Measurements from ENCODE around the gene CDKN2B-AS1.

The CDKN2B-AS1 gene

GRCh38 chr9:22158927-22159346 is 164.3 kb downstream of the CDKN2B-AS1 start:
- Histone ChIP-seq H3K27me3 (ENCODE audit: control insufficient read depth, insufficient read depth, low read length) (no peaks in the 10 kb centered on the region), H3K27ac (ENCODE audit: low read length) (no peak overlapping the region)

GRCh38 chr9:22159586-22159985 is 165.0 kb downstream of the CDKN2B-AS1 start:
- Histone ChIP-seq H3K4me3 (ENCODE audit: low read length) (no peak overlapping the region), H3K4me1 (ENCODE audit: control insufficient read depth, low read depth, low read length) (no peaks in the 10 kb centered on the region), H3K27ac (ENCODE audit: low read length) (no peak overlapping the region)

More at GRCh38 chr9:22158927-22159346, 164.3 kb downstream of the CDKN2B-AS1 start:
- Histone ChIP-seq H3K36me3 (ENCODE audit: control insufficient read depth, low read depth, low read length) (no peaks in the 10 kb centered on the region), H3K4me1 (ENCODE audit: control insufficient read depth, low read depth, low read length) (no peaks in the 10 kb centered on the region), H3K4me3 (ENCODE audit: low read length) (no peak overlapping the region), H3K9me3 (ENCODE audit: control insufficient read depth, low read depth, low read length) (no peaks in the 10 kb centered on the region), H3K9ac (ENCODE audit: low read length) (no peak overlapping the region)

GRCh38 chr9:22160221-22160620 is 165.6 kb downstream of the CDKN2B-AS1 start:
- Histone ChIP-seq H3K27me3 (ENCODE audit: control insufficient read depth, insufficient read depth, low read length) (no peaks in the 10 kb centered on the region), H3K4me1 (ENCODE audit: control insufficient read depth, low read depth, low read length) (no peaks in the 10 kb centered on the region), H3K4me3 (ENCODE audit: low read length) (no peak overlapping the region), H3K36me3 (ENCODE audit: control insufficient read depth, low read depth, low read length) (no peaks in the 10 kb centered on the region), H3K9ac (ENCODE audit: low read length) (no peak overlapping the region), H3K9me3 (ENCODE audit: control insufficient read depth, low read depth, low read length) (no peaks in the 10 kb centered on the region), H3K27ac (ENCODE audit: low read length) (no peak overlapping the region)

More at GRCh38 chr9:22159586-22159985, 165.0 kb downstream of the CDKN2B-AS1 start:
- Histone ChIP-seq H3K36me3 (ENCODE audit: control insufficient read depth, low read depth, low read length) (no peaks in the 10 kb centered on the region), H3K27me3 (ENCODE audit: control insufficient read depth, insufficient read depth, low read length) (no peaks in the 10 kb centered on the region), H3K9ac (ENCODE audit: low read length) (no peak overlapping the region), H3K9me3 (ENCODE audit: control insufficient read depth, low read depth, low read length) (no peaks in the 10 kb centered on the region)

- H3K36me3 ChIP-seq (ENCODE audit: control insufficient read depth, low read depth, low read length) = no peaks in the 10 kb centered on the region
- no peaks in the 10 kb centered on the region for H3K4me1 ChIP-seq (ENCODE audit: control insufficient read depth, low read depth, low read length)
- no peaks in the 10 kb centered on the region for H3K9me3 ChIP-seq (ENCODE audit: control insufficient read depth, low read depth, low read length)
- no peak overlapping the region for H3K4me3 ChIP-seq (ENCODE audit: low read length)
- H3K27me3 ChIP-seq (ENCODE audit: control insufficient read depth, insufficient read depth, low read length) = no peaks in the 10 kb centered on the region
- no peak overlapping the region for H3K27ac ChIP-seq (ENCODE audit: low read length)
- no peak overlapping the region for H3K9ac ChIP-seq (ENCODE audit: low read length)
Measured at GRCh38 chr9:22165144-22165543, 170.6 kb downstream of the CDKN2B-AS1 start.

- no peaks in the 10 kb centered on the region for H3K27me3 ChIP-seq (ENCODE audit: control insufficient read depth, insufficient read depth, low read length)
- no peaks in the 10 kb centered on the region for H3K36me3 ChIP-seq (ENCODE audit: control insufficient read depth, low read depth, low read length)
- no peaks in the 10 kb centered on the region for H3K9me3 ChIP-seq (ENCODE audit: control insufficient read depth, low read depth, low read length)
- H3K4me3 ChIP-seq (ENCODE audit: low read length) = no peak overlapping the region
- H3K27ac ChIP-seq (ENCODE audit: low read length) = no peak overlapping the region
- H3K9ac ChIP-seq (ENCODE audit: low read length) = no peak overlapping the region
- H3K4me1 ChIP-seq (ENCODE audit: control insufficient read depth, low read depth, low read length) = no peaks in the 10 kb centered on the region
Measured at GRCh38 chr9:22169243-22169642, 174.7 kb downstream of the CDKN2B-AS1 start.

- H3K27me3 ChIP-seq (ENCODE audit: control insufficient read depth, insufficient read depth, low read length) = no peaks in the 10 kb centered on the region
- H3K9ac ChIP-seq (ENCODE audit: low read length) = no peak overlapping the region
- H3K4me3 ChIP-seq (ENCODE audit: low read length) = no peak overlapping the region
- H3K36me3 ChIP-seq (ENCODE audit: control insufficient read depth, low read depth, low read length) = no peaks in the 10 kb centered on the region
- no peaks in the 10 kb centered on the region for H3K9me3 ChIP-seq (ENCODE audit: control insufficient read depth, low read depth, low read length)
- H3K27ac ChIP-seq (ENCODE audit: low read length) = no peak overlapping the region
- no peaks in the 10 kb centered on the region for H3K4me1 ChIP-seq (ENCODE audit: control insufficient read depth, low read depth, low read length)
Measured at GRCh38 chr9:22169727-22170503, 175.3 kb downstream of the CDKN2B-AS1 start.

Data from iPS-18a (cell line).